IMR-90 (cell line): ENCODE results near the gene PGGHG. TPM values are rescaled to one million over a fixed set of nuclear protein-coding genes. Genes with fewer than 3 reads are reported as not detected.

ENCODE experiments used
- ATAC-seq: fragments of 200-7000 bp; cut with Tn5 transposase; 2 replicates; pipeline ENCODE4 v1.9.1; 2020; ENCODE audit warnings: low read depth, mild to moderate bottlenecking, moderate library complexity
- BruUV-seq: library from RNA; stranded (reverse); fragments of 400-500 nt; replicated peaks from 2 replicates; lab custom pipeline; 2021; lab: Mats Ljungman, UMichigan
- CTCF ChIA-PET: fragments of 300-600 bp; formaldehyde crosslinking; extraction: SDS; loops from one replicate; lab custom pipeline; 2021; ENCODE audit warnings: antibody characterized with exemption; lab: Yijun Ruan, JAX
- POLR2A ChIA-PET: fragments of 300-600 bp; sonication (Branson Sonifier 250); formaldehyde crosslinking; loops from one replicate; lab custom pipeline; 2022; ENCODE audit warnings: antibody characterized with exemption; ENCODE audit not compliant: unreplicated experiment; lab: Charles Lee
- DNase-seq: peaks from one replicate; pipeline ENCODE4 v3.0.0; 2013
- H2AFZ ChIP-seq: replicated peaks from 2 replicates; pipeline ENCODE3; 2013; ENCODE audit warnings: low read length, mild to moderate bottlenecking; ENCODE audit not compliant: poor library complexity
- H2AK5ac ChIP-seq: 2 replicates; pipeline ENCODE4 v1.6.1; 2013; ENCODE audit warnings: low read depth, low read length, inconsistent platforms
- H2AK9ac ChIP-seq: replicated peaks from 2 replicates; pipeline ENCODE3; 2013; ENCODE audit warnings: mild to moderate bottlenecking, low read depth, low read length, moderate library complexity; ENCODE audit not compliant: poor library complexity
- H2BK120ac ChIP-seq: 2 replicates; pipeline ENCODE4 v1.6.1; 2013; ENCODE audit warnings: low read depth, low read length, inconsistent platforms
- H2BK15ac ChIP-seq: 3 replicates; pipeline ENCODE4 v1.6.1; 2013; ENCODE audit warnings: low read depth, low read length, inconsistent platforms
- H2BK20ac ChIP-seq: 2 replicates; pipeline ENCODE4 v1.6.1; 2013; ENCODE audit warnings: low read depth, mild to moderate bottlenecking, inconsistent platforms, low read length, moderate library complexity
- H2BK5ac ChIP-seq: 2 replicates; pipeline ENCODE4 v1.6.1; 2013; ENCODE audit warnings: mild to moderate bottlenecking, low read depth, low read length, inconsistent platforms; ENCODE audit not compliant: poor library complexity, severe bottlenecking
- H3K14ac ChIP-seq: replicated peaks from 2 replicates; pipeline ENCODE4 v1.6.1; 2013; ENCODE audit warnings: low read depth, low read length, inconsistent platforms
- H3K18ac ChIP-seq: 2 replicates; pipeline ENCODE4 v1.6.1; 2013; ENCODE audit warnings: low read depth, low read length, control low read depth
- H3K23ac ChIP-seq: 2 replicates; pipeline ENCODE4 v1.6.1; 2013; ENCODE audit warnings: low read depth, low read length, inconsistent platforms
- H3K27ac ChIP-seq: 2 replicates; pipeline ENCODE4 v1.5.1; 2013; ENCODE audit warnings: mild to moderate bottlenecking, control low read depth, low read length; ENCODE audit not compliant: insufficient read depth
- H3K27me3 ChIP-seq: 2 replicates; pipeline ENCODE4 v1.6.1; 2013; ENCODE audit warnings: low read length; ENCODE audit not compliant: control insufficient read depth, insufficient read depth
- H3K36me3 ChIP-seq: 2 replicates; pipeline ENCODE4 v1.6.1; 2013; ENCODE audit warnings: low read length, mixed read lengths; ENCODE audit not compliant: control insufficient read depth, insufficient read depth
- H3K4ac ChIP-seq: 2 replicates; pipeline ENCODE4 v1.6.1; 2013; ENCODE audit warnings: low read depth, low read length, inconsistent platforms
- H3K4me1 ChIP-seq: 2 replicates; pipeline ENCODE4 v1.6.1; 2013; ENCODE audit warnings: low read length, mixed read lengths; ENCODE audit not compliant: control insufficient read depth, insufficient read depth
- H3K4me2 ChIP-seq: 2 replicates; pipeline ENCODE4 v1.6.1; 2013; ENCODE audit warnings: low read depth, mild to moderate bottlenecking, control low read depth, low read length, moderate library complexity
- H3K4me3 ChIP-seq: 2 replicates; pipeline ENCODE4 v1.5.1; 2013; ENCODE audit warnings: low read depth, mild to moderate bottlenecking, control low read depth, low read length, moderate library complexity; ENCODE audit not compliant: insufficient read depth
- H3K56ac ChIP-seq: 2 replicates; pipeline ENCODE4 v1.6.1; 2013; ENCODE audit warnings: low read length, inconsistent platforms; ENCODE audit not compliant: insufficient read depth; ENCODE audit errors: extremely low read depth
- H3K79me1 ChIP-seq, 2 experiments: 2 replicates each; pipeline ENCODE4 v1.6.1; 2013; ENCODE audit warnings: low read length in 2 of 2, inconsistent platforms in 1 of 2, low read depth in 1 of 2
- H3K9ac ChIP-seq: 2 replicates; pipeline ENCODE4 v1.6.1; 2013; ENCODE audit warnings: low read depth, low read length, control low read depth
- H3K9me1 ChIP-seq: 2 replicates; pipeline ENCODE4 v1.6.1; 2013; ENCODE audit warnings: low read length, inconsistent platforms; ENCODE audit not compliant: insufficient read depth
- H3K9me3 ChIP-seq: 2 replicates; pipeline ENCODE4 v1.6.1; 2013; ENCODE audit warnings: low read length; ENCODE audit not compliant: control insufficient read depth, insufficient read depth
- H4K20me1 ChIP-seq: 2 replicates; pipeline ENCODE4 v1.6.1; 2013; ENCODE audit warnings: low read length, inconsistent platforms; ENCODE audit not compliant: insufficient read depth
- H4K5ac ChIP-seq: 2 replicates; pipeline ENCODE4 v1.6.1; 2013; ENCODE audit warnings: mild to moderate bottlenecking, low read depth, low read length, control low read depth
- H4K8ac ChIP-seq, 2 experiments: 2 replicates each; pipeline ENCODE4 v1.6.1; 2013; ENCODE audit warnings: low read depth in 2 of 2, low read length in 2 of 2, control low read depth in 1 of 2, inconsistent platforms in 1 of 2
- H4K91ac ChIP-seq: 2 replicates; pipeline ENCODE4 v1.6.1; 2013; ENCODE audit warnings: low read depth, low read length, inconsistent platforms; ENCODE audit not compliant: insufficient read depth
- BHLHE40 ChIP-seq: fragments of 150-350 bp; IDR thresholded peaks from 2 replicates; pipeline ENCODE4 v1.6.1; 2016; ENCODE audit warnings: mild to moderate bottlenecking, low read depth, low read length
- CHD1 ChIP-seq: IDR thresholded peaks from 2 replicates; pipeline ENCODE4 v1.6.1; 2012; ENCODE audit warnings: low read depth, low read length, improper control_type of control experiment
- MXI1 ChIP-seq: IDR thresholded peaks from 2 replicates; pipeline ENCODE4 v1.6.1; 2012; ENCODE audit warnings: low read depth, mild to moderate bottlenecking, low read length, moderate library complexity, borderline replicate concordance
- NFE2L2 ChIP-seq: fragments of 150-350 bp; IDR thresholded peaks from 2 replicates; pipeline ENCODE4 v1.6.1; 2016; ENCODE audit warnings: low read depth, mild to moderate bottlenecking, low read length
- WGBS, 2 experiments: methylation state at CpG; one replicate each; pipeline versions ENCODE4 v1.1.5 to v1.1.7; 2013; ENCODE audit warnings: missing lambda C conversion rate in 2 of 2; ENCODE audit not compliant: insufficient read length in 1 of 2; ENCODE audit errors: extremely low coverage in 2 of 2; 5-methylcytosine and 5-hydroxymethylcytosine counted together
- dilution Hi-C: fragments of 300-500 bp; cut with HindIII; formaldehyde crosslinking; loops from one replicate; pipeline ENCODE4 v1.14.3; 2018; ENCODE audit warnings: low sequenced_read_pairs; ENCODE audit not compliant: unreplicated experiment
- in situ Hi-C: fragments of 300-500 bp; cut with MboI; formaldehyde crosslinking; loops from 3 replicates; pipeline ENCODE4 v1.14.3; 2019; ENCODE audit warnings: low sequenced_read_pairs, inconsistent platforms, mixed read lengths
- intact Hi-C: fragments of 100-400 bp; cut with micrococcal nuclease; formaldehyde crosslinking; loops from 2 replicates; pipeline ENCODE4 v1.10.0; 2022
- polyA plus RNA-seq, 3 experiments: library from polyadenylated mRNA; depleted of rRNA; stranded (reverse); fragments of >200 nt; gene quantifications; 2 replicates each; pipeline ENCODE4 v1.2.3, GENCODE V29; 2012; ENCODE audit warnings: low replicate concordance in 1 of 3
- total RNA-seq: library from RNA; depleted of rRNA; stranded (reverse); fragments of >200 nt; gene quantifications from 2 replicates; pipeline ENCODE4 v1.2.3, GENCODE V29; 2012

PGGHG gene
- total and polyA plus RNA-seq, 2 of the 4 experiments (the other 2 are of a cell fraction), result 1.8 to 17.0 TPM

DNA sequence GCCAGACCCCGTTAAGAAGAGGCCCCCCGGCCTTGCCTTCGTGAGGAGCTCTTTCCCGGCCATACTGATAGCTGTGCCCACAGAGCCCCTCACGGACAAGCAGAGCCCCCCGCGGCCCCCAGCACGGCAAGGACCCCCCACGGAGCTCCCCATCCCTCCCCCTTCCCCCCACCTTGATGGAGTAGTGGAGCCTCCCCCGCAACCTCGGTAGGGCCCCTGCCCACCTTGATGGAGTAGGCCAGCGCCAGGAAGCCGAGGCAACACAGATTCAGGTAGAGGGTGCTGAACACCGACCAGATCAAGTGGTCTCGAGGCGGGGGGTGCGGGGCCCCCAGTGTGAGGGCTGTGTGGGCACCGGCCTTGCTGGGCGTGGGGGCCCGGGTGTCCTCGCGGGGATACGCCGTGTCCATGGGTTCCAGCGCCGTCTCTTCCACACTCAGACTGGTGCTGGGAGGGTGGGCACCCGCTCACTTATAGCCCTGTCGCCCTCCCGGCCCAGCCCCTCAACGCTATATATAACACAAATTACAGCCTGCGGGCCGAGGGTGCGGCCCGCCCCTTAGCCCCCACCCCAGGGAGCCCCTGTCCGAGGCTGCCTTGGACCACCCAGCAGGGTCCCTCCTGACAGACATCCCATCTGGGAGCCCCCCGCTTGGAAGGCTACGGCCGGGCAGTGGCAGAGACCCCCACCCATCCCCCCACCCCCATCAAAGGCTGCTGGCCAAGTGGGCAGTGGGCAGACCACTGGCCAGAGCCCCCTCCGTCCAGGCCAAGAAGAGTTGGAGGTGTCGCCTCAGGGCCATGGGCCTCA is 10.4 kb downstream of the PGGHG start, which contains the start of gene IFITM5:
TSS of gene IFITM5 (minus strand) at position 446 of the 811 bp plus-strand sequence. CDS start at position 410, 36 bp downstream.
- Histone ChIP-seq H3K27ac (no peak within 1 kb of the TSS), H3K9me1 (no peaks in the 10 kb centered on the region), H4K8ac (no peak within 1 kb of the TSS), H4K20me1 (no peaks in the 10 kb centered on the region), H3K27me3 (peaks cover 8% of the 10 kb centered on the region), H2BK120ac (no peak within 1 kb of the TSS), H3K4me1 (no peaks in the 10 kb centered on the region; the same call in 1 of the 2 replicates), H2AK9ac (no peak within 1 kb of the TSS), H2BK15ac (no peak within 1 kb of the TSS), H2AFZ (no peak within 1 kb of the TSS), H2BK5ac (no peak within 1 kb of the TSS), H3K9me3 (no peaks in the 10 kb centered on the region), H3K79me1 (no peaks in the 10 kb centered on the region), H4K5ac (no peak within 1 kb of the TSS), H2BK20ac (no peak within 1 kb of the TSS), H3K14ac (no peak within 1 kb of the TSS), H2AK5ac (no peak within 1 kb of the TSS; the same call in 1 of the 2 replicates), H3K36me3 (peaks cover 4% of the 10 kb centered on the region; the same call in 1 of the 2 replicates), H3K23ac (0 out of 2 replicates have a peak within 1 kb of the TSS, but pooled peaks have one; percentile 16), H4K91ac (no peak within 1 kb of the TSS), H3K4me3 (no peak within 1 kb of the TSS), H3K9ac (no peak within 1 kb of the TSS), H3K18ac (no peak within 1 kb of the TSS), H3K4me2 (peak within 1 kb of the TSS; percentile 8; the same call in 1 of the 2 replicates), H3K56ac (no peak within 1 kb of the TSS), H3K4ac (no peak within 1 kb of the TSS)
- 87% methylated on average over 19 of the region's 40 CpGs; no CpG with 5 or more reads in 1 of the 2 experiments for WGBS, 2 experiments
- TF ChIP-seq NFE2L2 (no peak), MXI1 (no peak), CHD1 (no peak), BHLHE40 (no peak)
- no TSS peak for BruUV-seq
- POLR2A ChIA-PET, result no interaction called here
- dilution Hi-C loops, result no loop called here
- DNase-seq (no peak), ATAC-seq (no peak)
- CTCF ChIA-PET, result no interaction called here
- intact Hi-C loops, result no loop called here
- in situ Hi-C loops, result no loop called here
